ENCODE data around the gene CEP55.

The CEP55 gene

DNA sequence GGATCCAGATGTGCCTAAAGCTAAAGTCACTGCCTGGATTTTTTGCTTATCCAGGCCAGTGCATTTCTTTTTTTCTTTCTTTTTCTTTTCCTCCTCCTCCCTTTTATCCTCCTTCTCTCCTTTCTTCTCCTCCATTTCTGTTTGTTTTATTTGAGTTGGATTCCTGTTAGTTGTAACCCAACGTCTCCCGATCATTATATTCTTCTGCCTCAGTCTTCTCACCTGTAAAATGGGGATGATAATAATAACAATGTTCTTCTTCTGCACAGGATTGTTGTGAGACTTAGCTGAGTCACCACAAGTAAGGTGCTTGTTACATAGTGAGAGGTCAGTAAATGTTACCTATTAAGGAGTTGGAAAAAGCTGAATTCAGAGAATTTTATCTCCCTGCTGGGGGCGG, 56.4 kb downstream of the CEP55 start:
- no peak for TF ChIP-seq GABPA (IDR thresholded peaks at IDR 0.05; ENCODE audit: low read depth)
- H3K27ac ChIP-seq (replicated peaks) = no peak overlapping the region
- H3K4me3 ChIP-seq (replicated peaks; ENCODE audit: insufficient read depth, low read length) = no peak overlapping the region
- no peaks in the 10 kb centered on the region for H3K27me3 ChIP-seq (ENCODE audit: insufficient read depth, poor library complexity, severe bottlenecking)
- DNase-seq (ENCODE audit: low read depth in 1 of 2, low spot score in 1 of 2) = no peak

DNA sequence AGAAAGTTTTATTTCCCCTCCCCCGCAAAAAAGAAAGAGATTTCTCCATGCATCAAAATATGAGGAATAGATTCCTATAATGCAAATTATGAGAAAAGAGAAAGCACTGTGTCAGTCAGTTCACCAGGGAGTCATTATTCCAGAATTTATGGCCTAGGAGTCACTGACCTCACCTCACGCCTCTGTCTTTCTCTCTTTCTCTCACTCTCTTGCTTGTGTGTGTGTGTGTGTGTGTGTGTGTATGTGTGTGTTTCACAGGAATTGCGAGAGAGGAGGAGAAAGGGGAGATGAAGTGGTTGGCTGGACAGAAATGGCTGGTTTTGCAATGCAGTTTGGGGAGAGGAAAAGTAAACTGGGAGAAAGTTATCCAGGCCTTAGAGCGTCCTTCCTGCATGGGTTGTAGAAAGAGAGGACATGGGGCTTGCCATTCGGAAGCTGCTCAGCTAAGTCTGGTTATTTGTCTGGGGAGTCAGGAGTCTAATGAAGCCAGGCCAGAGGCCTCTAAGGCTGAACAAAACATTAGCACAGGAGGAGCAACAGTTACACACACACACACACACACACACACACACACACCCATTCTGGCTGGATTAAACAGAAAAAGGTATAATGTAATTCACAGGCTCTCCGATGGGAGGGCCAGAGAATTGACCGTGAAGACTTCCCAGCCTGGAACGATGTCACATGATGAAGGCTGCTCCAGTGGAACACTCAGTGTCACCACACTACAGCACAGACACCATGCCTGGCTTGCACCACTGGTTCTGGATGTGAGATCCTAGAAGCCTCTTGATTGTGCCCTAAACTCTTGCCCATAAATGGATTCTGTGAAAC, 57.3 kb downstream of the CEP55 start:
- TF ChIP-seq, protein P1, sequence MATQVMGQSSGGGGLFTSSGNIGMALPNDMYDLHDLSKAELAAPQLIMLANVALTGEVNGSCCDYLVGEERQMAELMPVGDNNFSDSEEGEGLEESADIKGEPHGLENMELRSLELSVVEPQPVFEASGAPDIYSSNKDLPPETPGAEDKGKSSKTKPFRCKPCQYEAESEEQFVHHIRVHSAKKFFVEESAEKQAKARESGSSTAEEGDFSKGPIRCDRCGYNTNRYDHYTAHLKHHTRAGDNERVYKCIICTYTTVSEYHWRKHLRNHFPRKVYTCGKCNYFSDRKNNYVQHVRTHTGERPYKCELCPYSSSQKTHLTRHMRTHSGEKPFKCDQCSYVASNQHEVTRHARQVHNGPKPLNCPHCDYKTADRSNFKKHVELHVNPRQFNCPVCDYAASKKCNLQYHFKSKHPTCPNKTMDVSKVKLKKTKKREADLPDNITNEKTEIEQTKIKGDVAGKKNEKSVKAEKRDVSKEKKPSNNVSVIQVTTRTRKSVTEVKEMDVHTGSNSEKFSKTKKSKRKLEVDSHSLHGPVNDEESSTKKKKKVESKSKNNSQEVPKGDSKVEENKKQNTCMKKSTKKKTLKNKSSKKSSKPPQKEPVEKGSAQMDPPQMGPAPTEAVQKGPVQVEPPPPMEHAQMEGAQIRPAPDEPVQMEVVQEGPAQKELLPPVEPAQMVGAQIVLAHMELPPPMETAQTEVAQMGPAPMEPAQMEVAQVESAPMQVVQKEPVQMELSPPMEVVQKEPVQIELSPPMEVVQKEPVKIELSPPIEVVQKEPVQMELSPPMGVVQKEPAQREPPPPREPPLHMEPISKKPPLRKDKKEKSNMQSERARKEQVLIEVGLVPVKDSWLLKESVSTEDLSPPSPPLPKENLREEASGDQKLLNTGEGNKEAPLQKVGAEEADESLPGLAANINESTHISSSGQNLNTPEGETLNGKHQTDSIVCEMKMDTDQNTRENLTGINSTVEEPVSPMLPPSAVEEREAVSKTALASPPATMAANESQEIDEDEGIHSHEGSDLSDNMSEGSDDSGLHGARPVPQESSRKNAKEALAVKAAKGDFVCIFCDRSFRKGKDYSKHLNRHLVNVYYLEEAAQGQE (IDR thresholded peaks at IDR 0.05; ENCODE audit: insufficient replicate concordance, low read depth) = no peak
- TF ChIP-seq GABPA (IDR thresholded peaks at IDR 0.05; ENCODE audit: low read depth) (no peak), POLR2AphosphoS5 (IDR thresholded peaks at IDR 0.05; ENCODE audit: low read depth) (no peak), SPI1 (IDR thresholded peaks at IDR 0.05; ENCODE audit: borderline replicate concordance, low read depth) (no peak)
- TF ChIP-seq, protein P2, sequence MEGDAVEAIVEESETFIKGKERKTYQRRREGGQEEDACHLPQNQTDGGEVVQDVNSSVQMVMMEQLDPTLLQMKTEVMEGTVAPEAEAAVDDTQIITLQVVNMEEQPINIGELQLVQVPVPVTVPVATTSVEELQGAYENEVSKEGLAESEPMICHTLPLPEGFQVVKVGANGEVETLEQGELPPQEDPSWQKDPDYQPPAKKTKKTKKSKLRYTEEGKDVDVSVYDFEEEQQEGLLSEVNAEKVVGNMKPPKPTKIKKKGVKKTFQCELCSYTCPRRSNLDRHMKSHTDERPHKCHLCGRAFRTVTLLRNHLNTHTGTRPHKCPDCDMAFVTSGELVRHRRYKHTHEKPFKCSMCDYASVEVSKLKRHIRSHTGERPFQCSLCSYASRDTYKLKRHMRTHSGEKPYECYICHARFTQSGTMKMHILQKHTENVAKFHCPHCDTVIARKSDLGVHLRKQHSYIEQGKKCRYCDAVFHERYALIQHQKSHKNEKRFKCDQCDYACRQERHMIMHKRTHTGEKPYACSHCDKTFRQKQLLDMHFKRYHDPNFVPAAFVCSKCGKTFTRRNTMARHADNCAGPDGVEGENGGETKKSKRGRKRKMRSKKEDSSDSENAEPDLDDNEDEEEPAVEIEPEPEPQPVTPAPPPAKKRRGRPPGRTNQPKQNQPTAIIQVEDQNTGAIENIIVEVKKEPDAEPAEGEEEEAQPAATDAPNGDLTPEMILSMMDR (IDR thresholded peaks at IDR 0.05; ENCODE audit: insufficient read depth, low read length) = no peak
- Histone ChIP-seq H3K4me3 (replicated peaks; ENCODE audit: insufficient read depth, low read length) (no peak overlapping the region), H3K27me3 (ENCODE audit: insufficient read depth, poor library complexity, severe bottlenecking) (no peaks in the 10 kb centered on the region), H3K27ac (replicated peaks) (no peak overlapping the region)
- DNase-seq (ENCODE audit: low read depth in 1 of 2, low spot score in 1 of 2) = no peak

- TF ChIP-seq, protein P1 (IDR thresholded peaks at IDR 0.05; ENCODE audit: insufficient replicate concordance, low read depth) = no peak
- TF ChIP-seq POLR2AphosphoS5 (IDR thresholded peaks at IDR 0.05; ENCODE audit: low read depth) = no peak
- TF ChIP-seq, protein P2 (IDR thresholded peaks at IDR 0.05; ENCODE audit: insufficient read depth, low read length) = no peak
- no peak for TF ChIP-seq SPI1 (IDR thresholded peaks at IDR 0.05; ENCODE audit: borderline replicate concordance, low read depth)
- TF ChIP-seq GABPA (IDR thresholded peaks at IDR 0.05; ENCODE audit: low read depth) = no peak
- Histone ChIP-seq H3K27me3 (ENCODE audit: insufficient read depth, poor library complexity, severe bottlenecking) (no peaks in the 10 kb centered on the region), H3K27ac (replicated peaks) (no peak overlapping the region), H3K4me3 (replicated peaks; ENCODE audit: insufficient read depth, low read length) (no peak overlapping the region)
- DNase-seq (ENCODE audit: low read depth in 1 of 2, low spot score in 1 of 2) = no peak
These were observed 57.9 kb downstream of the CEP55 start for GRCh38 chr10:93554316-93554663.

- Histone ChIP-seq H3K4me3 (replicated peaks; ENCODE audit: insufficient read depth, low read length) (no peak overlapping the region), H3K27ac (replicated peaks) (no peak overlapping the region), H3K27me3 (ENCODE audit: insufficient read depth, poor library complexity, severe bottlenecking) (no peaks in the 10 kb centered on the region)
- DNase-seq (ENCODE audit: low read depth in 1 of 2, low spot score in 1 of 2) = peak; percentile 55 to 88
- no peak for TF ChIP-seq GABPA (IDR thresholded peaks at IDR 0.05; ENCODE audit: low read depth)
- TF ChIP-seq, protein P2 (IDR thresholded peaks at IDR 0.05; ENCODE audit: insufficient read depth, low read length) = peak; percentile 69
- no peak; the same call in 1 of the 2 replicates for TF ChIP-seq SPI1 (IDR thresholded peaks at IDR 0.05; ENCODE audit: borderline replicate concordance, low read depth)
- TF ChIP-seq, protein P1 (IDR thresholded peaks at IDR 0.05; ENCODE audit: insufficient replicate concordance, low read depth) = no peak
These were observed 58.5 kb downstream of the CEP55 start for GRCh38 chr10:93554760-93555432.

All from HL-60 (cell line).